ENCODE results near the gene CD52.

GRCh38 chr1:26320896-26321295 is 3.1 kb downstream of the CD52 start:
- TF ChIP-seq POLR2A (IDR thresholded peaks at IDR 0.05; ENCODE audit: low read length) (no peak), GATA1 (IDR thresholded peaks at IDR 0.05; ENCODE audit: low read depth, low read length) (no peak)

Measured in erythroblast (primary cell).